Testis (tissue), 3 donors: ENCODE data around the gene TCF4. TPM values are rescaled to one million over a fixed set of nuclear protein-coding genes. Genes with fewer than 3 reads are reported as not detected.
A peak's percentile ranks its signal among the peaks of the same experiment; 100 is the strongest.

Source experiments
- DNase-seq: peaks from one replicate; pipeline ENCODE4 v3.0.0-alpha.2; 2019
- H3K27ac ChIP-seq, 2 donors: fragments of 200-600 bp; sonication (generic); one replicate each; pipeline ENCODE4 v1.5.1; 2019
- H3K27me3 ChIP-seq: fragments of 200-600 bp; sonication (generic); one replicate; pipeline ENCODE4 v1.5.1; 2019
- H3K36me3 ChIP-seq: fragments of 200-600 bp; sonication (generic); one replicate; pipeline ENCODE4 v1.5.1; 2017; ENCODE audit warnings: low read depth; ENCODE audit errors: missing control alignments
- H3K4me1 ChIP-seq: fragments of 200-600 bp; sonication (generic); one replicate; pipeline ENCODE4 v1.5.1; 2019
- H3K4me3 ChIP-seq, 2 donors: fragments of 200-600 bp; sonication (generic); one replicate each; pipeline ENCODE4 v1.5.1; 2017 to 2019
- H3K9me3 ChIP-seq: fragments of 200-600 bp; sonication (generic); one replicate; pipeline ENCODE4 v1.5.1; 2017
- POLR2A ChIP-seq: fragments of 450-650 bp; IDR thresholded peaks from one replicate; pipeline ENCODE4 v1.6.1; 2017; ENCODE audit warnings: antibody characterized with exemption, mild to moderate bottlenecking, moderate library complexity
- WGBS, 2 donors: methylation state at CpG; one replicate each; pipeline ENCODE4 v1.1.5; 2018; 5-methylcytosine and 5-hydroxymethylcytosine counted together
- intact Hi-C: fragments of 100-400 bp; cut with DNase I; formaldehyde crosslinking; loops from one replicate; pipeline ENCODE4 v1.15.1; 2023; ENCODE audit warnings: low total_unique reads
- polyA plus RNA-seq: library from polyadenylated mRNA; stranded (reverse); fragments of 350-450 nt; fragmentation: Illumina TruSeq; extraction: RNeasy Lipid Tissue Mini Kit (QIAGEN cat#74804); gene quantifications from one replicate; pipeline ENCODE4 v1.2.3, GENCODE V29; 2014; ENCODE audit warnings: low read depth, low replicate concordance; ENCODE audit not compliant: insufficient read depth
- total RNA-seq, 2 donors: library from RNA; depleted of rRNA; stranded (reverse); fragments of >200 nt; gene quantifications; one replicate each; pipeline ENCODE4 v1.2.3, GENCODE V29; 2016
- TF ChIP-seq, protein P1 (sequence below), 3 experiments: fragments of 450-650 bp in 2 of 3; fragments of 200-600 bp in 1 of 3; sonication (generic) in 1 of 3; IDR thresholded peaks; one replicate each; pipeline ENCODE4 v1.5.1; 2016 to 2019; ENCODE audit warnings: antibody characterized with exemption in 3 of 3, mild to moderate bottlenecking in 2 of 3, moderate library complexity in 1 of 3

The TCF4 gene
- total and polyA plus RNA-seq, 3 donors from 2014 or later, result 50.8 to 122 (median 110) TPM

DNA sequence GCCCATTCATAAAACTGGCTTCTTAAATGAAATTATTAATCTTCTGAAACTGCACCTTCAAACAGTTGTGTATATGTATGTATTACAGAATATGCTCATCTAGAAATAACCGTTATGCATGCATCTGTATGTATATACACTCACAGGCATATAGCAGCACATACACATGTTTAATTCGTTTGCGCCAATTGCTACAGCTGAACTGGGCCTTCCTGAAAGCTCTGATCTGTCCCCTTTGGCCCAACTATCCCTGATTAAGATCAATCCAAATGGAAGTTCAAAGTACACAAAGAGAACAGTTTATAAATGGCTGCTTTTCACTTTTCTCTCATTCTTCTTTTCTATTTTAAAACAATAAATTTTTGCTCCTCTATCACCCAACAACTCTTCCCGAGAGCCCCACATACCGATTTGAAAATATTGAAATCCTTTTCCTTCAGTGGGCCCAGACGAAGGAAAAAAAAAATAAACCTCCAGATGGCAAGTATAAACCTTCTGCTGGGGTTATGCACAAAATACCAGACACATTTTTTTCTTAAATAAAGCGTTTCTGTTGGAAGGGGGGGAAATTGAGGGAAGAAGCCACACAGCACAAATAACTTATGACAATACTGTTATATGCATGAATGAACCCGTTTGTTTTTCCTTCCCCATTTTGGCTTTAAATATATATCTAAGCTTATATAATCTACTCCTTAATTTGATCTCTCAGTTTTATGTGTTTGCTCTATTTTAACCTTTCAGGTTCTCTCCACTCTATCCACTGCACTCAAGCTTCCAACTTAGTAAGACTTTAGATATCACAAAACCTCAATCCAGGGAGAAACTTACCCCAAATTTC lies 267.3 kb downstream of the TCF4 start:
- H3K4me1 ChIP-seq, result peaks cover 27% of the 10 kb centered on the region
- no peak for DNase-seq
- 6 to 11% methylated on average over 8 of the region's 8 CpGs for WGBS, 2 donors

DNA sequence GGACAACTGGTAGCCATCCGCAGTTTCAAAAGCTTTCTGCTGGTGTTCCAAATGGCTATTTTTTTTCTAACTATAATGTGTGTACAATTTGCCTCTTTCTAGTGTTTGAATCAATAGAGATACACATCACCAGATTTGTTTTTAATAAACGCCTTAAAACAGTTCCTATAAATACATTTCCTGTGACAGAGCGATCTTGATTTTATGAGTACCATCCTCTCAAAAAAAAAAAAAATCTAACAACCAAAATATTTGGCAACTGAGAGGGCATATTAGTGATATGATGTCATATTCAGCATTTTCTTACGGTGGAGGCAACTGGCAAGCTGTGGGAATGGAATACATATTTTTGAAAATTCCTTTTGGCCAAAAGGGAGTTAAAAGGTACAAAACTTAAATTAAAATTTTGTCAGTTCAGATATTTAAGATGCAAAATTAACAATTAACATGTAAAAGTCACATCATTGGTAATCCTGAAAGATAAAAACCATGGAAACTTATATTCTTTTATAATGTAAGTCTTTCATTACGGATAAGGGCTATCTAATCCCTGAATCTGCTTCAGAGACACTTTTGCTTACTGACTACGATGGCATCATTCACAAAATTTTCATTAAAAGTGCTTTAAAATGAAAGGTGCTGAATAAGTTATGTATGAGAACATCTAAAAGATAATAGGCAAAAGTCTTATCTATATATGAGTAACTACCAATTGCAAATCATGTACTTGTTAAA lies 268.4 kb downstream of the TCF4 start:
- no peak for TF ChIP-seq POLR2A
- TF ChIP-seq, protein P1, sequence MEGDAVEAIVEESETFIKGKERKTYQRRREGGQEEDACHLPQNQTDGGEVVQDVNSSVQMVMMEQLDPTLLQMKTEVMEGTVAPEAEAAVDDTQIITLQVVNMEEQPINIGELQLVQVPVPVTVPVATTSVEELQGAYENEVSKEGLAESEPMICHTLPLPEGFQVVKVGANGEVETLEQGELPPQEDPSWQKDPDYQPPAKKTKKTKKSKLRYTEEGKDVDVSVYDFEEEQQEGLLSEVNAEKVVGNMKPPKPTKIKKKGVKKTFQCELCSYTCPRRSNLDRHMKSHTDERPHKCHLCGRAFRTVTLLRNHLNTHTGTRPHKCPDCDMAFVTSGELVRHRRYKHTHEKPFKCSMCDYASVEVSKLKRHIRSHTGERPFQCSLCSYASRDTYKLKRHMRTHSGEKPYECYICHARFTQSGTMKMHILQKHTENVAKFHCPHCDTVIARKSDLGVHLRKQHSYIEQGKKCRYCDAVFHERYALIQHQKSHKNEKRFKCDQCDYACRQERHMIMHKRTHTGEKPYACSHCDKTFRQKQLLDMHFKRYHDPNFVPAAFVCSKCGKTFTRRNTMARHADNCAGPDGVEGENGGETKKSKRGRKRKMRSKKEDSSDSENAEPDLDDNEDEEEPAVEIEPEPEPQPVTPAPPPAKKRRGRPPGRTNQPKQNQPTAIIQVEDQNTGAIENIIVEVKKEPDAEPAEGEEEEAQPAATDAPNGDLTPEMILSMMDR (IDR thresholded peaks at IDR 0.05), result no peak
- intact Hi-C loops, result no loop called here
- no peak for DNase-seq

More for the DNA sequence above, 267.3 kb downstream of the TCF4 start:
- Histone ChIP-seq H3K27ac (peak overlapping the region; percentile 88 to 94), H3K4me3 (peak overlapping the region; percentile 59 to 70), H3K27me3 (no peaks in the 10 kb centered on the region), H3K9me3 (no peaks in the 10 kb centered on the region), H3K36me3 (no peaks in the 10 kb centered on the region)
- intact Hi-C loops, result no loop called here
- TF ChIP-seq POLR2A, result no peak
- TF ChIP-seq, protein P1 (IDR thresholded peaks at IDR 0.05), result no peak

DNA sequence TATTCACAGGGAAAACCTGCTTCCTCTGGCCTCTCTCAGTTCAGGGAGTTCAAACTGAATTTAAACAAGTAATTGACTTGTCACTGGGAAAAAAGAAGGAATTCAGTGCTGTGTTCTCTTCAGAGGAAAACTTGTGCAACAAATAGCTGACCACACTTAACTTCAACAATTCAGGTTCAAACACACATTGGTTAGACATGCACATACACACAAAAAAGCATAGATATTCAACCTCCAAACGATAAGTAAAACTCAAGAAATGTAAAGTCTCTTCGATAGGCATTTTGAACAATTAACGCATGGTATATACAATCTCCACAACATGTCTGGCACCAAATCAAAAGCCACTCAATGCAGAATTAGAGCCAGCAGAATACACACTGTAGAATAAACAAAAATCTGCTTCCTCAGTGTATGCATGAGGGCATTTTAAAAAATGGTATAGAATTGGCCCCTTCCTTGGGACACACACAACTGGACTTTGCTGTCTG lies 269.0 kb downstream of the TCF4 start:
- H3K4me1 ChIP-seq, result peaks cover 24% of the 10 kb centered on the region
- intact Hi-C loops, result no loop called here
- WGBS, 2 donors, result 55 to 61% methylated on average over 3 of the region's 3 CpGs

More for the DNA sequence above, 268.4 kb downstream of the TCF4 start:
- peak overlapping the region; percentile 88 to 94 for H3K27ac ChIP-seq
- no peaks in the 10 kb centered on the region for H3K9me3 ChIP-seq
- H3K27me3 ChIP-seq, result no peaks in the 10 kb centered on the region
- H3K4me3 ChIP-seq, result peak overlapping the region; percentile 59 to 70
- H3K36me3 ChIP-seq, result no peaks in the 10 kb centered on the region
- 44% methylated on average over 6 of the region's 6 CpGs for WGBS, 2 donors
- peaks cover 27% of the 10 kb centered on the region for H3K4me1 ChIP-seq

DNA sequence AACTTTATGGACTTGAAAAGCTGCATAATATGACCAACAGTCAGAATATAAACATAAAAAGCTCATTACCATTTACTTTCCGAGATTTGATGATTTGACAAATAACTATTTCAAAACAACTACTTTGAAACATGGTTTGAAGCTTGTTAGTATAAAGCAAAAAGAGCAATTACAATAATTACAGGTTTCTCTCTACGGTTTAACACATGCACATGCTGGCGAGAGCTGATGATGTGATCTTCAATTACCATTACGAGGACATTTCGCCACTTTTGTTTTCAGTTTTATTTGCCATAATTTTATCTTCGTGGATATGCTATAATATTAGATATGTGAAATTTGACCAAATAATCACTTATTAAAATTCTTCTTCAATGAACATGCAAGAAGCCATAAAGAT lies 270.1 kb downstream of the TCF4 start:
- Histone ChIP-seq H3K27ac (peak overlapping the region in 1 of 2 donors; percentile 22), H3K36me3 (no peaks in the 10 kb centered on the region), H3K4me1 (peaks cover 12% of the 10 kb centered on the region), H3K27me3 (no peaks in the 10 kb centered on the region), H3K4me3 (no peak overlapping the region), H3K9me3 (no peaks in the 10 kb centered on the region)
- DNase-seq, result no peak
- WGBS, 2 donors, result 81 to 90% methylated on average over 6 of the region's 6 CpGs
- TF ChIP-seq, protein P1 (IDR thresholded peaks at IDR 0.05), result no peak
- no peak for TF ChIP-seq POLR2A
- intact Hi-C loops, result no loop called here

More for the DNA sequence above, 269.0 kb downstream of the TCF4 start:
- no peaks in the 10 kb centered on the region for H3K27me3 ChIP-seq
- peak overlapping the region; percentile 88 to 94 for H3K27ac ChIP-seq
- TF ChIP-seq, protein P1 (IDR thresholded peaks at IDR 0.05), result no peak
- no peak for TF ChIP-seq POLR2A
- H3K9me3 ChIP-seq, result no peaks in the 10 kb centered on the region
- peak overlapping the region in 1 of 2 donors; percentile 59 for H3K4me3 ChIP-seq
- DNase-seq, result no peak
- H3K36me3 ChIP-seq, result no peaks in the 10 kb centered on the region
